Measurements from ENCODE around the gene CDKN1A.
"Not testable (repeated sequence)": the region's sequence is repeated elsewhere in the genome, so short reads cannot be mapped to it uniquely, and the experiment has no call there.

Gene CDKN1A

GRCh38 chr6:36704961-36705577 is 26.6 kb downstream of the CDKN1A start:
- POLR2A ChIA-PET; H3K27ac ChIP-seq (ENCODE audit: extremely low read depth, low read depth, low read length): not testable (repeated sequence)

GRCh38 chr6:36706339-36706738 is 27.8 kb downstream of the CDKN1A start:
- no peaks in the 10 kb centered on the region for H3K36me3 ChIP-seq (ENCODE audit: control insufficient read depth in 2 of 2, insufficient read depth in 1 of 2, low read length in 2 of 2)
- ChIA-PET CTCF (interaction anchor here (1.5 kb wide), 2 partner anchors 18 to 91 kb away, joined by 5 to 6 read pairs; no protein-coding TSS in a partner anchor), POLR2A (no interaction called here)
- H3K27ac ChIP-seq (ENCODE audit: extremely low read depth, low read depth, low read length), result no peak overlapping the region
- H3K4me3 ChIP-seq (ENCODE audit: low read depth, low read length), result no peak overlapping the region
- no peaks in the 10 kb centered on the region for H3K9me3 ChIP-seq (ENCODE audit: control insufficient read depth, insufficient read depth, low read depth, low read length)
- no peak for TF ChIP-seq ZNF776 (tag by site-specific recombination; IDR thresholded peaks at IDR 0.05; ENCODE audit: borderline replicate concordance)
- TF ChIP-seq CTCF (tag by site-specific recombination; IDR thresholded peaks at IDR 0.05), result no peak
- no peak for TF ChIP-seq REPIN1 (tag by site-specific recombination; IDR thresholded peaks at IDR 0.05; ENCODE audit: low read depth)
- TF ChIP-seq ZNF148 (tag by site-specific recombination; IDR thresholded peaks at IDR 0.05; ENCODE audit: borderline replicate concordance), result no peak
- no peak for TF ChIP-seq ZBTB26 (tag by site-specific recombination; optimal IDR thresholded peaks at IDR 0.05)
- no peak for TF ChIP-seq ZNF529 (tag by site-specific recombination; IDR thresholded peaks at IDR 0.05; ENCODE audit: insufficient replicate concordance)
- TF ChIP-seq ZNF561 (tag by site-specific recombination; IDR thresholded peaks at IDR 0.05; ENCODE audit: borderline replicate concordance), result no peak
- no peak for TF ChIP-seq ZFP37 (tag by site-specific recombination; IDR thresholded peaks at IDR 0.05)
- no peak for TF ChIP-seq ZNF202 (tag by site-specific recombination; IDR thresholded peaks at IDR 0.05; ENCODE audit: borderline replicate concordance)
- no peak for TF ChIP-seq ZNF692 (tag by site-specific recombination; IDR thresholded peaks at IDR 0.05)
- no peak for TF ChIP-seq ZNF747 (tag by site-specific recombination; IDR thresholded peaks at IDR 0.05)
- TF ChIP-seq YY2 (tag by site-specific recombination; IDR thresholded peaks at IDR 0.05), result no peak
- no peak for TF ChIP-seq ZNF600 (tag by site-specific recombination; IDR thresholded peaks at IDR 0.05)
- TF ChIP-seq ZNF311 (tag by site-specific recombination; IDR thresholded peaks at IDR 0.05; ENCODE audit: borderline replicate concordance), result no peak
- no peak for TF ChIP-seq ZNF549 (tag by site-specific recombination; IDR thresholded peaks at IDR 0.05)
- H3K4me1 ChIP-seq (ENCODE audit: control insufficient read depth, insufficient read depth, low read length), result no peaks in the 10 kb centered on the region

More at GRCh38 chr6:36704961-36705577, 26.6 kb downstream of the CDKN1A start:
- H3K4me1 ChIP-seq (ENCODE audit: control insufficient read depth, insufficient read depth, low read length); H3K9me3 ChIP-seq (ENCODE audit: control insufficient read depth, insufficient read depth, low read depth, low read length); H3K36me3 ChIP-seq (ENCODE audit: control insufficient read depth in 2 of 2, insufficient read depth in 1 of 2, low read length in 2 of 2); H3K4me3 ChIP-seq (ENCODE audit: low read depth, low read length): not testable (repeated sequence)
- TF ChIP-seq ZNF510 (tag by site-specific recombination; IDR thresholded peaks at IDR 0.05; ENCODE audit: insufficient replicate concordance), result peak; percentile 100
- CTCF ChIA-PET, result interaction anchor here (0.7 to 1.9 kb wide), 3 partner anchors 81 to 505 kb away, joined by 3 to 5 read pairs (median 4); no protein-coding TSS in a partner anchor
